ENCODE measurements around the gene HHLA2.
"Not testable (repeated sequence)": the region's sequence is repeated elsewhere in the genome, so short reads cannot be mapped to it uniquely, and the experiment has no call there.

HHLA2 gene

GRCh38 chr3:108285176-108285575 lies 11.2 kb upstream of the HHLA2 start:
- Histone ChIP-seq H3K36me3 (no peaks in the 10 kb centered on the region), H3K27me3 (no peaks in the 10 kb centered on the region), H3K9me3 (no peaks in the 10 kb centered on the region), H3K4me3 (ENCODE audit: low read depth in 1 of 2, low read length in 1 of 2) (no peak overlapping the region), H3K4me1 (ENCODE audit: control insufficient read depth in 1 of 2, insufficient read depth in 1 of 2, low read depth in 1 of 2, low read length in 1 of 2) (no peaks in the 10 kb centered on the region), H3K27ac (no peak overlapping the region)
- TF ChIP-seq CTCF (IDR thresholded peaks at IDR 0.05): no peak

DNA sequence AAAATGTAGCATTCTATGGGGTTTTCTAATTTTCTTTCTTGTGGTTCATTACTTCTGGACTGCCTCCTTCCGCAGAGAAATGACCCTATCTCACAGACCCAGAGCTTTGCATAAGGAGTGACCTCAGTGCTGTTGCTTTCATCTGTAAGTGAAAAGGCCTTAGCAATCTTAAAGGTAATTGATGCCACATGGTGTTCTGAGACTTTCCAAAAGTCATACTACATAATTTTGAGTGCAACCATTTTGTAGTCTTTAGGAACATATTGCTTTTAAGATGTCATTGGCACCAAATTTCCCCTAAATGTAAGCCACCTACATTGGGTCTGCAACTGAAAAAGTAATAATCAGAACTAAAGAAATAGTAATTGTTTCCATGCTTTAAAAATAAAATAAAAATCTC lies 9.2 kb upstream of the HHLA2 start:
- Histone ChIP-seq H3K9me3 (no peaks in the 10 kb centered on the region), H3K27me3 (no peaks in the 10 kb centered on the region), H3K27ac (no peak overlapping the region), H3K36me3 (no peaks in the 10 kb centered on the region), H3K4me3 (ENCODE audit: low read depth in 1 of 2, low read length in 1 of 2) (no peak overlapping the region), H3K4me1 (ENCODE audit: control insufficient read depth in 1 of 2, insufficient read depth in 1 of 2, low read depth in 1 of 2, low read length in 1 of 2) (no peaks in the 10 kb centered on the region)
- TF ChIP-seq CTCF (IDR thresholded peaks at IDR 0.05): no peak

- not testable (repeated sequence) for H3K36me3 ChIP-seq; H3K4me1 ChIP-seq (ENCODE audit: control insufficient read depth in 1 of 2, insufficient read depth in 1 of 2, low read depth in 1 of 2, low read length in 1 of 2); H3K9me3 ChIP-seq; H3K27me3 ChIP-seq; H3K27ac ChIP-seq; H3K4me3 ChIP-seq (ENCODE audit: low read depth in 1 of 2, low read length in 1 of 2)
Measured at GRCh38 chr3:108288193-108288592, 8.2 kb upstream of the HHLA2 start.

DNA sequence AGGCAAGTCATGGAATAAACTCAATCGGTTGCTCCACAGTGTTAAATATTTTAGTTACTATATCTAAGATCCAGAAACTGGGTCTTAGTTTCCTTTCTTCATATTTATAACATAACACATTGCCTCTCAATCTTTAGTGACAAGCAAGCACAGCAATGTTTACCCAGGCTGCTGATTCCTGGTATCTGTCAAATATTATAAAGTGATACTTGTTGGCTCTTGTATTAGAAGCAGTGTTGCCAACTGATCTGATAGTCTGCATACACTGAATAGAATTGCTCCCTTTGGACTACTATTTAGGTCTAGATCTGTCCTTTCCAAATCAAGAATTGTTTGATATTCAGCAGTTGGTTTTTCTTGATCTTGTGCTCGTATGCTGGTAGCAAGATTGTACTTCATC lies 7.2 kb upstream of the HHLA2 start:
- no peak for TF ChIP-seq CTCF (IDR thresholded peaks at IDR 0.05)
- Histone ChIP-seq H3K9me3 (no peaks in the 10 kb centered on the region), H3K27me3 (no peaks in the 10 kb centered on the region), H3K36me3 (no peaks in the 10 kb centered on the region), H3K4me3 (ENCODE audit: low read depth in 1 of 2, low read length in 1 of 2) (no peak overlapping the region), H3K4me1 (ENCODE audit: control insufficient read depth in 1 of 2, insufficient read depth in 1 of 2, low read depth in 1 of 2, low read length in 1 of 2) (peaks cover 7 to 10% of the 10 kb centered on the region in 2 experiments), H3K27ac (no peak overlapping the region)

DNA sequence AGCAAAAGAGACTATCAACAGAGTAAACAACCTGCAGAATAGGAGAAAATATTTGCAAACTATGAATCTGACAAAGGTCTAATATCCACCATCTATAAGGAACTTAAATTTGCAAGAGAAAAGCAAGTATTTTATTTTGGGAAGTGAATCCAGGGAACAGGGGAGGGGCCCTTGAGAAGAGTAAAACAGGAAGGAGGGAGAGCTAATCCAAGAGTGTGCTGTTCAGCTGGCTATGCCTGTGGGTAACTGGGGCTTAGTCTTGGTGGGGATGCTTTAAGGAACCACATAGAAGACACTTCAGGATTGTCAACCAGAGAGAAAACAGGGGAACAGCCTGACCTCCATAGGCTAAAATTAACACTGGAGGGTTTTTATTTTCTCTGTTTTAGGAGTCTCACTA lies 3.9 kb upstream of the HHLA2 start:
- TF ChIP-seq CTCF (IDR thresholded peaks at IDR 0.05): no peak
- Histone ChIP-seq H3K27ac (no peak overlapping the region), H3K27me3 (no peaks in the 10 kb centered on the region), H3K9me3 (no peaks in the 10 kb centered on the region), H3K36me3 (no peaks in the 10 kb centered on the region), H3K4me3 (ENCODE audit: low read depth in 1 of 2, low read length in 1 of 2) (no peak overlapping the region), H3K4me1 (ENCODE audit: control insufficient read depth in 1 of 2, insufficient read depth in 1 of 2, low read depth in 1 of 2, low read length in 1 of 2) (peaks cover 8 to 12% of the 10 kb centered on the region in 2 experiments)

- no peak overlapping the region for H3K27ac ChIP-seq
- no peaks in the 10 kb centered on the region for H3K27me3 ChIP-seq
- no peak for TF ChIP-seq CTCF (IDR thresholded peaks at IDR 0.05)
- no peaks in the 10 kb centered on the region for H3K9me3 ChIP-seq
- peaks cover 8 to 12% of the 10 kb centered on the region in 2 experiments for H3K4me1 ChIP-seq (ENCODE audit: control insufficient read depth in 1 of 2, insufficient read depth in 1 of 2, low read depth in 1 of 2, low read length in 1 of 2)
- no peak overlapping the region for H3K4me3 ChIP-seq (ENCODE audit: low read depth in 1 of 2, low read length in 1 of 2)
- H3K36me3 ChIP-seq: no peaks in the 10 kb centered on the region
Measured at GRCh38 chr3:108292905-108293328, 3.4 kb upstream of the HHLA2 start.
